Testis (tissue), 2 donors: ENCODE results near the gene R3HDM2.

Source experiments
- CTCF ChIP-seq, 3 experiments: fragments of 450-650 bp in 2 of 3; fragments of 200-600 bp in 1 of 3; sonication (generic) in 1 of 3; IDR thresholded peaks; one replicate each; pipeline ENCODE4 v1.5.1; 2016 to 2019; ENCODE audit warnings: antibody characterized with exemption in 3 of 3, mild to moderate bottlenecking in 2 of 3, moderate library complexity in 1 of 3
- POLR2A ChIP-seq: fragments of 450-650 bp; IDR thresholded peaks from one replicate; pipeline ENCODE4 v1.6.1; 2017; ENCODE audit warnings: antibody characterized with exemption, mild to moderate bottlenecking, moderate library complexity

GRCh38 chr12:57384478-57384877, 46.4 kb downstream of the R3HDM2 start:
- TF ChIP-seq CTCF (IDR thresholded peaks at IDR 0.05) (no peak), POLR2A (no peak)
